GM23338 (cell line): ENCODE measurements around the gene S100P. TPM values are rescaled to one million over a fixed set of nuclear protein-coding genes. Genes with fewer than 3 reads are reported as not detected.
A peak's percentile ranks its signal among the peaks of the same experiment; 100 is the strongest.

Source experiments
- ATAC-seq: fragments of 200-7000 bp; cut with Tn5 transposase; 3 replicates; pipeline ENCODE4 v1.9.1; 2020
- DNase-seq: peaks from one replicate; pipeline ENCODE4 v3.0.0-alpha.2; 2015; ENCODE audit warnings: low spot score
- H2AFZ ChIP-seq: fragments of 200-600 bp; sonication (generic); 2 replicates; pipeline ENCODE4 v1.8.0; 2016; ENCODE audit warnings: antibody characterized with exemption, mild to moderate bottlenecking, moderate library complexity
- H3F3A ChIP-seq: fragments of 200-600 bp; sonication (generic); replicated peaks from 2 replicates; pipeline ENCODE4 v1.8.0; 2017; ENCODE audit warnings: antibody characterized with exemption, mixed run types, low read depth
- H3K27ac ChIP-seq: fragments of 200-600 bp; sonication (generic); 2 replicates; pipeline ENCODE4 v1.6.1; 2016; ENCODE audit warnings: low read depth
- H3K27me3 ChIP-seq: fragments of 200-600 bp; sonication (generic); 2 replicates; pipeline ENCODE4 v1.8.0; 2016; ENCODE audit warnings: mild to moderate bottlenecking, mixed run types, moderate library complexity; ENCODE audit not compliant: insufficient read depth
- H3K36me3 ChIP-seq: fragments of 200-600 bp; sonication (generic); 2 replicates; pipeline ENCODE4 v1.8.0; 2016; ENCODE audit warnings: mild to moderate bottlenecking; ENCODE audit not compliant: insufficient read depth
- H3K4me1 ChIP-seq: fragments of 200-600 bp; sonication (generic); 2 replicates; pipeline ENCODE4 v1.8.0; 2016; ENCODE audit warnings: mild to moderate bottlenecking, moderate library complexity; ENCODE audit not compliant: insufficient read depth
- H3K4me2 ChIP-seq: fragments of 200-600 bp; sonication (generic); 2 replicates; pipeline ENCODE4 v1.7.1; 2017; ENCODE audit warnings: mixed run types
- H3K4me3 ChIP-seq: fragments of 200-600 bp; sonication (generic); 2 replicates; pipeline ENCODE4 v1.6.1; 2016; ENCODE audit warnings: mixed run types
- H3K79me2 ChIP-seq: fragments of 200-600 bp; sonication (generic); replicated peaks from 2 replicates; pipeline ENCODE4 v1.8.0; 2017; ENCODE audit warnings: mild to moderate bottlenecking; ENCODE audit not compliant: insufficient read depth
- H3K9me2 ChIP-seq: fragments of 200-600 bp; sonication (generic); 2 replicates; pipeline ENCODE4 v1.8.0; 2017; ENCODE audit not compliant: insufficient read depth
- H4K20me1 ChIP-seq: fragments of 200-600 bp; sonication (generic); replicated peaks from 2 replicates; pipeline ENCODE4 v1.8.0; 2017; ENCODE audit warnings: mild to moderate bottlenecking; ENCODE audit not compliant: insufficient read depth
- H3K27ac Mint-ChIP-seq: 2 replicates; pipeline ENCODE4 v1.8.0; 2020; ENCODE audit warnings: inconsistent platforms, mild to moderate bottlenecking, moderate library complexity, mixed read lengths
- H3K27me3 Mint-ChIP-seq: 3 replicates; pipeline ENCODE4 v1.8.0; 2022; ENCODE audit warnings: low read depth, mild to moderate bottlenecking, moderate library complexity, mixed read lengths, inconsistent platforms; ENCODE audit not compliant: insufficient read depth, poor library complexity
- H3K36me3 Mint-ChIP-seq: 3 replicates; pipeline ENCODE4 v1.8.0; 2021; ENCODE audit warnings: low read depth, mild to moderate bottlenecking, inconsistent platforms, moderate library complexity, mixed read lengths
- H3K4me1 Mint-ChIP-seq: 3 replicates; pipeline ENCODE4 v1.8.0; 2020; ENCODE audit warnings: mild to moderate bottlenecking, inconsistent platforms, mixed read lengths
- H3K4me3 Mint-ChIP-seq: 3 replicates; pipeline ENCODE4 v1.8.0; 2021; ENCODE audit warnings: moderate library complexity, mild to moderate bottlenecking, inconsistent platforms, mixed read lengths
- H3K9me3 Mint-ChIP-seq: 3 replicates; pipeline ENCODE4 v1.8.0; 2020; ENCODE audit warnings: moderate library complexity, mild to moderate bottlenecking, inconsistent platforms, mixed read lengths
- CREB1 ChIP-seq: fragments of 250-450 bp; sonication (Bioruptor Pico); IDR thresholded peaks from 2 replicates; pipeline ENCODE4 v1.5.0; 2020; ENCODE audit warnings: low read depth, mild to moderate bottlenecking, moderate library complexity
- EZH2 ChIP-seq: fragments of 200-600 bp; sonication (generic); IDR thresholded peaks from one replicate; pipeline ENCODE4 v1.8.0; 2017; ENCODE audit warnings: antibody characterized with exemption, mild to moderate bottlenecking, low read depth; ENCODE audit not compliant: unreplicated experiment
- EZH2phosphoT487 ChIP-seq: fragments of 200-600 bp; sonication (generic); IDR thresholded peaks from one replicate; pipeline ENCODE4 v1.8.1; 2018; ENCODE audit warnings: antibody characterized with exemption; ENCODE audit not compliant: unreplicated experiment
- JUNB ChIP-seq: IDR thresholded peaks from one replicate; pipeline ENCODE4 v1.6.1; 2016; ENCODE audit warnings: antibody characterized with exemption; ENCODE audit not compliant: unreplicated experiment
- NANOG ChIP-seq: IDR thresholded peaks from 2 replicates; pipeline ENCODE4 v1.6.1; 2016; ENCODE audit warnings: antibody characterized with exemption, borderline replicate concordance
- POLR2AphosphoS5 ChIP-seq: IDR thresholded peaks from 2 replicates; pipeline ENCODE4 v1.6.1; 2016; ENCODE audit warnings: antibody characterized with exemption, low read depth
- STAT1 ChIP-seq: IDR thresholded peaks from one replicate; pipeline ENCODE4 v1.6.1; 2016; ENCODE audit warnings: antibody characterized with exemption; ENCODE audit not compliant: unreplicated experiment
- polyA plus RNA-seq: library from polyadenylated mRNA; unstranded; fragments of >200 nt; fragmentation: Nextera tagmentation; extraction: Ambion mirVana; gene quantifications from 2 replicates; pipeline ENCODE4 v1.2.1, GENCODE V29; 2016
- total RNA-seq: library from RNA; depleted of rRNA; stranded (reverse); fragments of >200 nt; shearing (Covaris generic); gene quantifications from 2 replicates; pipeline ENCODE4 v1.2.3, GENCODE V29; 2014
- TF ChIP-seq, protein P1 (sequence below), 2 experiments: fragments of 200-600 bp in 1 of 2; sonication (generic) in 1 of 2; conservative IDR thresholded peaks; 2 replicates each; pipeline versions ENCODE4 v1.5.1 to v1.6.1; 2016 to 2017; ENCODE audit warnings: antibody characterized with exemption in 2 of 2, low read depth in 2 of 2, mild to moderate bottlenecking in 2 of 2, moderate library complexity in 1 of 2
- TF ChIP-seq, protein P2 (sequence below): IDR thresholded peaks from one replicate; pipeline ENCODE4 v1.6.1; 2018; ENCODE audit warnings: antibody characterized with exemption; ENCODE audit not compliant: unreplicated experiment
- TF ChIP-seq, protein P3 (sequence below): IDR thresholded peaks from 2 replicates; pipeline ENCODE4 v1.6.1; 2016; ENCODE audit warnings: antibody characterized with exemption

S100P gene
- total and polyA plus RNA-seq, 2 experiments from 2014 or later: 0.32 TPM; not detected in 1

DNA sequence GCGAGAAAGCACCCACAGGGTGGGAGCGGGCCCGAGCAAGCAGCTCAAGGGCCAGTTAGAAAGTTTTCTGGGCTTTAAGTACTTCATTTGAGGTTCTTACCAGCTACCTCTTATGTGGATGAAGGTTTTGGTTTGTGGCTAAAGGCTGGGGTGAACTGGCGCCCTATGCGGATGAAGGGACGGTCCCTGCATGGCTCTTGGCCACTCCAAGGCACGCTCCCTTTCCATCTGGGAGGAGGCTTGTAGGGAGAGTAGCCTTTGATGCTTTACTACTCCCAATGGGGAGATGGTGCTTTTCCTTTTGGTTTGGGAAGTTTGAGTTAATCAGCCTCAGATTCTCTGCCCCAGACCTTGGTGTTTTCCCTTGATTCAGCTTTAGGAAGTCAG, 35.5 kb upstream of the S100P start:
- Mint-ChIP-seq H3K27me3 (peaks cover 32% of the 10 kb centered on the region), H3K27ac (no peak overlapping the region), H3K4me3 (peak overlapping the region; percentile 64; the same call in 2 of the 3 replicates)

More for the DNA sequence above, 35.5 kb upstream of the S100P start:
- Histone ChIP-seq H3K4me3 (peak overlapping the region; percentile 53), H4K20me1 (no peaks in the 10 kb centered on the region), H3K36me3 (no peaks in the 10 kb centered on the region), H2AFZ (peak overlapping the region; percentile 97), H3K27me3 (peaks cover 51% of the 10 kb centered on the region), H3K27ac (no peak overlapping the region), H3K4me2 (peak overlapping the region; percentile 79), H3F3A (no peaks in the 10 kb centered on the region; the same call in 1 of the 2 replicates), H3K4me1 (peaks cover 9% of the 10 kb centered on the region), H3K9me2 (no peaks in the 10 kb centered on the region), H3K79me2 (no peaks in the 10 kb centered on the region)
- TF ChIP-seq EZH2phosphoT487 (no peak), NANOG (no peak), POLR2AphosphoS5 (no peak), JUNB (no peak), CREB1 (no peak), EZH2 (no peak), STAT1 (no peak)
- TF ChIP-seq, protein P1, sequence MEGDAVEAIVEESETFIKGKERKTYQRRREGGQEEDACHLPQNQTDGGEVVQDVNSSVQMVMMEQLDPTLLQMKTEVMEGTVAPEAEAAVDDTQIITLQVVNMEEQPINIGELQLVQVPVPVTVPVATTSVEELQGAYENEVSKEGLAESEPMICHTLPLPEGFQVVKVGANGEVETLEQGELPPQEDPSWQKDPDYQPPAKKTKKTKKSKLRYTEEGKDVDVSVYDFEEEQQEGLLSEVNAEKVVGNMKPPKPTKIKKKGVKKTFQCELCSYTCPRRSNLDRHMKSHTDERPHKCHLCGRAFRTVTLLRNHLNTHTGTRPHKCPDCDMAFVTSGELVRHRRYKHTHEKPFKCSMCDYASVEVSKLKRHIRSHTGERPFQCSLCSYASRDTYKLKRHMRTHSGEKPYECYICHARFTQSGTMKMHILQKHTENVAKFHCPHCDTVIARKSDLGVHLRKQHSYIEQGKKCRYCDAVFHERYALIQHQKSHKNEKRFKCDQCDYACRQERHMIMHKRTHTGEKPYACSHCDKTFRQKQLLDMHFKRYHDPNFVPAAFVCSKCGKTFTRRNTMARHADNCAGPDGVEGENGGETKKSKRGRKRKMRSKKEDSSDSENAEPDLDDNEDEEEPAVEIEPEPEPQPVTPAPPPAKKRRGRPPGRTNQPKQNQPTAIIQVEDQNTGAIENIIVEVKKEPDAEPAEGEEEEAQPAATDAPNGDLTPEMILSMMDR (conservative IDR thresholded peaks at IDR 0.05; ENCODE audit: low read depth in 2 of 2): no peak
- TF ChIP-seq, protein P2, sequence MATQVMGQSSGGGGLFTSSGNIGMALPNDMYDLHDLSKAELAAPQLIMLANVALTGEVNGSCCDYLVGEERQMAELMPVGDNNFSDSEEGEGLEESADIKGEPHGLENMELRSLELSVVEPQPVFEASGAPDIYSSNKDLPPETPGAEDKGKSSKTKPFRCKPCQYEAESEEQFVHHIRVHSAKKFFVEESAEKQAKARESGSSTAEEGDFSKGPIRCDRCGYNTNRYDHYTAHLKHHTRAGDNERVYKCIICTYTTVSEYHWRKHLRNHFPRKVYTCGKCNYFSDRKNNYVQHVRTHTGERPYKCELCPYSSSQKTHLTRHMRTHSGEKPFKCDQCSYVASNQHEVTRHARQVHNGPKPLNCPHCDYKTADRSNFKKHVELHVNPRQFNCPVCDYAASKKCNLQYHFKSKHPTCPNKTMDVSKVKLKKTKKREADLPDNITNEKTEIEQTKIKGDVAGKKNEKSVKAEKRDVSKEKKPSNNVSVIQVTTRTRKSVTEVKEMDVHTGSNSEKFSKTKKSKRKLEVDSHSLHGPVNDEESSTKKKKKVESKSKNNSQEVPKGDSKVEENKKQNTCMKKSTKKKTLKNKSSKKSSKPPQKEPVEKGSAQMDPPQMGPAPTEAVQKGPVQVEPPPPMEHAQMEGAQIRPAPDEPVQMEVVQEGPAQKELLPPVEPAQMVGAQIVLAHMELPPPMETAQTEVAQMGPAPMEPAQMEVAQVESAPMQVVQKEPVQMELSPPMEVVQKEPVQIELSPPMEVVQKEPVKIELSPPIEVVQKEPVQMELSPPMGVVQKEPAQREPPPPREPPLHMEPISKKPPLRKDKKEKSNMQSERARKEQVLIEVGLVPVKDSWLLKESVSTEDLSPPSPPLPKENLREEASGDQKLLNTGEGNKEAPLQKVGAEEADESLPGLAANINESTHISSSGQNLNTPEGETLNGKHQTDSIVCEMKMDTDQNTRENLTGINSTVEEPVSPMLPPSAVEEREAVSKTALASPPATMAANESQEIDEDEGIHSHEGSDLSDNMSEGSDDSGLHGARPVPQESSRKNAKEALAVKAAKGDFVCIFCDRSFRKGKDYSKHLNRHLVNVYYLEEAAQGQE: no peak
- TF ChIP-seq, protein P3, sequence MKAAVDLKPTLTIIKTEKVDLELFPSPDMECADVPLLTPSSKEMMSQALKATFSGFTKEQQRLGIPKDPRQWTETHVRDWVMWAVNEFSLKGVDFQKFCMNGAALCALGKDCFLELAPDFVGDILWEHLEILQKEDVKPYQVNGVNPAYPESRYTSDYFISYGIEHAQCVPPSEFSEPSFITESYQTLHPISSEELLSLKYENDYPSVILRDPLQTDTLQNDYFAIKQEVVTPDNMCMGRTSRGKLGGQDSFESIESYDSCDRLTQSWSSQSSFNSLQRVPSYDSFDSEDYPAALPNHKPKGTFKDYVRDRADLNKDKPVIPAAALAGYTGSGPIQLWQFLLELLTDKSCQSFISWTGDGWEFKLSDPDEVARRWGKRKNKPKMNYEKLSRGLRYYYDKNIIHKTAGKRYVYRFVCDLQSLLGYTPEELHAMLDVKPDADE: no peak
- H3K4me1 Mint-ChIP-seq: peaks cover 4% of the 10 kb centered on the region; the same call in 2 of the 3 replicates
- peak; percentile 32 for DNase-seq
- no peaks in the 10 kb centered on the region for H3K9me3 Mint-ChIP-seq
- peak; percentile 75 for ATAC-seq
- H3K36me3 Mint-ChIP-seq: no peaks in the 10 kb centered on the region
